Activated naive CD8-positive, alpha-beta T cell treated with anti-CD3 and anti-CD28 coated beads, Interleukin-2, amount 10 ng/mL, durations not matched to agents 7 days and 5 days (primary cell): ENCODE data around the gene ZNF804A. TPM values are rescaled to one million over a fixed set of nuclear protein-coding genes. Genes with fewer than 3 reads are reported as not detected.

ENCODE experiments used
- ATAC-seq: fragments of 150-1000 bp; cut with Tn5 transposase; one replicate; pipeline ENCODE4 v1.10.0; 2021; ENCODE audit warnings: low read depth, moderate library complexity
- POLR2A ChIA-PET: fragments of 350-600 bp; sonication (Branson Sonifier 250); formaldehyde crosslinking; loops from one replicate; lab custom pipeline; 2021; ENCODE audit warnings: antibody characterized with exemption; lab: Charles Lee
- DNase-seq: peaks from one replicate; pipeline ENCODE4 v3.0.0; 2021
- H3K27ac Mint-ChIP-seq: one replicate; pipeline ENCODE4 v1.8.0; 2022; ENCODE audit warnings: mild to moderate bottlenecking, mixed read lengths
- H3K27me3 Mint-ChIP-seq: one replicate; pipeline ENCODE4 v1.8.0; 2022; ENCODE audit warnings: mild to moderate bottlenecking, moderate library complexity, mixed read lengths
- H3K36me3 Mint-ChIP-seq: one replicate; pipeline ENCODE4 v1.8.0; 2021; ENCODE audit warnings: mild to moderate bottlenecking, mixed read lengths
- H3K4me1 Mint-ChIP-seq: one replicate; pipeline ENCODE4 v1.8.0; 2021; ENCODE audit warnings: mixed read lengths
- H3K4me3 Mint-ChIP-seq: one replicate; pipeline ENCODE4 v1.8.0; 2022; ENCODE audit warnings: mild to moderate bottlenecking, moderate library complexity, mixed read lengths
- H3K9me3 Mint-ChIP-seq: one replicate; pipeline ENCODE4 v1.8.0; 2021; ENCODE audit warnings: mixed read lengths
- total RNA-seq, 2 experiments: library from RNA; stranded (reverse); gene quantifications; one replicate each; pipeline ENCODE4 v1.2.3, GENCODE V29; 2021

ZNF804A gene
- under 1 TPM in 1 of 2 experiments, not detected in 1; 0.08 TPM for total RNA-seq

GRCh38 chr2:184598316-184599053 is at the start of gene ZNF804A:
Gene ZNF804A, plus strand, starts transcription at chr2:184598529. Its CDS starts 431 bp downstream, at chr2:184598960.
- POLR2A ChIA-PET: no interaction called here
- peaks cover 4% of the 10 kb centered on the region for H3K4me1 Mint-ChIP-seq
- H3K27me3 Mint-ChIP-seq: peaks cover 39% of the 10 kb centered on the region
- no peaks in the 10 kb centered on the region for H3K9me3 Mint-ChIP-seq
- ATAC-seq (peak; percentile 67), DNase-seq (peak; percentile 35)
- no peak within 1 kb of the TSS for H3K27ac Mint-ChIP-seq
- peak within 1 kb of the TSS; percentile 57 for H3K4me3 Mint-ChIP-seq
- H3K36me3 Mint-ChIP-seq: no peaks in the 10 kb centered on the region

GRCh38 chr2:184549153-184549552 is 49.2 kb upstream of the ZNF804A start:
- Mint-ChIP-seq H3K36me3 (no peaks in the 10 kb centered on the region), H3K4me3 (no peak overlapping the region)

GRCh38 chr2:184551626-184552025 is 46.7 kb upstream of the ZNF804A start:
- Mint-ChIP-seq H3K36me3 (no peaks in the 10 kb centered on the region), H3K4me3 (no peak overlapping the region), H3K4me1 (no peaks in the 10 kb centered on the region), H3K27me3 (no peaks in the 10 kb centered on the region), H3K27ac (no peak overlapping the region), H3K9me3 (no peaks in the 10 kb centered on the region)
- POLR2A ChIA-PET: no interaction called here
- DNase-seq: no peak
- no peak for ATAC-seq

More at GRCh38 chr2:184549153-184549552, 49.2 kb upstream of the ZNF804A start:
- Mint-ChIP-seq H3K4me1 (no peaks in the 10 kb centered on the region), H3K9me3 (no peaks in the 10 kb centered on the region), H3K27ac (no peak overlapping the region), H3K27me3 (no peaks in the 10 kb centered on the region)
- no peak for DNase-seq
- POLR2A ChIA-PET: no interaction called here
- ATAC-seq: no peak

GRCh38 chr2:184554736-184555135 is 43.6 kb upstream of the ZNF804A start:
- H3K4me1 Mint-ChIP-seq: no peaks in the 10 kb centered on the region
- no peak overlapping the region for H3K27ac Mint-ChIP-seq
- no peaks in the 10 kb centered on the region for H3K36me3 Mint-ChIP-seq
- H3K9me3 Mint-ChIP-seq: peaks cover 1% of the 10 kb centered on the region
- ATAC-seq: no peak
- H3K27me3 Mint-ChIP-seq: no peaks in the 10 kb centered on the region
- POLR2A ChIA-PET: no interaction called here
- no peak for DNase-seq
- H3K4me3 Mint-ChIP-seq: no peak overlapping the region

- no peak overlapping the region for H3K4me3 Mint-ChIP-seq
- H3K27ac Mint-ChIP-seq: no peak overlapping the region
- H3K9me3 Mint-ChIP-seq: peaks cover 1% of the 10 kb centered on the region
- no peaks in the 10 kb centered on the region for H3K27me3 Mint-ChIP-seq
- DNase-seq (no peak), ATAC-seq (no peak)
- no peaks in the 10 kb centered on the region for H3K4me1 Mint-ChIP-seq
- no peaks in the 10 kb centered on the region for H3K36me3 Mint-ChIP-seq
- POLR2A ChIA-PET: no interaction called here
These were observed 43.0 kb upstream of the ZNF804A start for GRCh38 chr2:184555352-184555751.

- H3K4me3 Mint-ChIP-seq: no peak overlapping the region
- H3K36me3 Mint-ChIP-seq: no peaks in the 10 kb centered on the region
- H3K27me3 Mint-ChIP-seq: no peaks in the 10 kb centered on the region
- no peak overlapping the region for H3K27ac Mint-ChIP-seq
- peaks cover 1% of the 10 kb centered on the region for H3K9me3 Mint-ChIP-seq
- ATAC-seq (no peak), DNase-seq (no peak)
- no peaks in the 10 kb centered on the region for H3K4me1 Mint-ChIP-seq
- POLR2A ChIA-PET: no interaction called here
These were observed 41.7 kb upstream of the ZNF804A start for GRCh38 chr2:184556639-184557038.

- no peaks in the 10 kb centered on the region for H3K27me3 Mint-ChIP-seq
- no peak for ATAC-seq
- no peak overlapping the region for H3K4me3 Mint-ChIP-seq
- no peaks in the 10 kb centered on the region for H3K36me3 Mint-ChIP-seq
- H3K9me3 Mint-ChIP-seq: peaks cover 1% of the 10 kb centered on the region
- POLR2A ChIA-PET: no interaction called here
- DNase-seq: no peak
- H3K4me1 Mint-ChIP-seq: no peaks in the 10 kb centered on the region
- H3K27ac Mint-ChIP-seq: no peak overlapping the region
These were observed 39.4 kb upstream of the ZNF804A start for GRCh38 chr2:184558713-184559464.

GRCh38 chr2:184560603-184561002 is 37.7 kb upstream of the ZNF804A start:
- H3K4me1 Mint-ChIP-seq: no peaks in the 10 kb centered on the region
- DNase-seq (no peak), ATAC-seq (no peak)
- no peak overlapping the region for H3K27ac Mint-ChIP-seq
- no peak overlapping the region for H3K4me3 Mint-ChIP-seq
- H3K36me3 Mint-ChIP-seq: no peaks in the 10 kb centered on the region
- peaks cover 1% of the 10 kb centered on the region for H3K9me3 Mint-ChIP-seq
- H3K27me3 Mint-ChIP-seq: no peaks in the 10 kb centered on the region
- POLR2A ChIA-PET: no interaction called here

- POLR2A ChIA-PET: no interaction called here
- Mint-ChIP-seq H3K27ac (no peak overlapping the region), H3K4me3 (no peak overlapping the region), H3K27me3 (no peaks in the 10 kb centered on the region), H3K36me3 (no peaks in the 10 kb centered on the region), H3K4me1 (no peaks in the 10 kb centered on the region), H3K9me3 (peaks cover 1% of the 10 kb centered on the region)
- ATAC-seq (no peak), DNase-seq (no peak)
These were observed 35.8 kb upstream of the ZNF804A start for GRCh38 chr2:184562532-184562931.

GRCh38 chr2:184564092-184564491 is 34.2 kb upstream of the ZNF804A start:
- POLR2A ChIA-PET: no interaction called here
- Mint-ChIP-seq H3K36me3 (no peaks in the 10 kb centered on the region), H3K4me1 (no peaks in the 10 kb centered on the region), H3K27ac (no peak overlapping the region), H3K4me3 (no peak overlapping the region), H3K9me3 (no peaks in the 10 kb centered on the region), H3K27me3 (no peaks in the 10 kb centered on the region)
- ATAC-seq (no peak), DNase-seq (no peak)

- DNase-seq (no peak), ATAC-seq (no peak)
- Mint-ChIP-seq H3K27ac (no peak overlapping the region), H3K9me3 (no peaks in the 10 kb centered on the region), H3K36me3 (no peaks in the 10 kb centered on the region), H3K4me1 (no peaks in the 10 kb centered on the region), H3K27me3 (no peaks in the 10 kb centered on the region), H3K4me3 (no peak overlapping the region)
- POLR2A ChIA-PET: no interaction called here
These were observed 31.6 kb upstream of the ZNF804A start for GRCh38 chr2:184566716-184567115.

- Mint-ChIP-seq H3K4me1 (no peaks in the 10 kb centered on the region), H3K36me3 (no peaks in the 10 kb centered on the region), H3K4me3 (no peak overlapping the region), H3K27me3 (no peaks in the 10 kb centered on the region), H3K9me3 (no peaks in the 10 kb centered on the region), H3K27ac (no peak overlapping the region)
- no peak for ATAC-seq
- POLR2A ChIA-PET: no interaction called here
- DNase-seq: no peak
These were observed 21.3 kb upstream of the ZNF804A start for GRCh38 chr2:184577056-184577455.

GRCh38 chr2:184577743-184578142 is 20.6 kb upstream of the ZNF804A start:
- H3K4me3 Mint-ChIP-seq: no peak overlapping the region
- H3K9me3 Mint-ChIP-seq: no peaks in the 10 kb centered on the region
- DNase-seq: no peak
- H3K36me3 Mint-ChIP-seq: no peaks in the 10 kb centered on the region
- POLR2A ChIA-PET: no interaction called here
- ATAC-seq: no peak
- H3K27me3 Mint-ChIP-seq: no peaks in the 10 kb centered on the region
- no peaks in the 10 kb centered on the region for H3K4me1 Mint-ChIP-seq
- H3K27ac Mint-ChIP-seq: no peak overlapping the region

- Mint-ChIP-seq H3K27ac (no peak overlapping the region), H3K4me1 (no peaks in the 10 kb centered on the region), H3K36me3 (no peaks in the 10 kb centered on the region), H3K9me3 (no peaks in the 10 kb centered on the region), H3K27me3 (no peaks in the 10 kb centered on the region), H3K4me3 (no peak overlapping the region)
- DNase-seq (no peak), ATAC-seq (no peak)
- POLR2A ChIA-PET: no interaction called here
These were observed 19.1 kb upstream of the ZNF804A start for GRCh38 chr2:184579226-184579625.
